Stimulated activated CD8-positive, alpha-beta memory T cell treated with anti-CD3 and anti-CD28 coated beads, Interleukin-12 subunit alpha, Interleukin-12 subunit beta, amount 100 ng/mL, for 1 hour (primary cell): ENCODE results near the gene CC2D1A.

Source experiments
- DNase-seq: peaks from one replicate; pipeline ENCODE4 v3.0.0-alpha.2; 2020; ENCODE audit warnings: low read depth

Gene CC2D1A

DNA sequence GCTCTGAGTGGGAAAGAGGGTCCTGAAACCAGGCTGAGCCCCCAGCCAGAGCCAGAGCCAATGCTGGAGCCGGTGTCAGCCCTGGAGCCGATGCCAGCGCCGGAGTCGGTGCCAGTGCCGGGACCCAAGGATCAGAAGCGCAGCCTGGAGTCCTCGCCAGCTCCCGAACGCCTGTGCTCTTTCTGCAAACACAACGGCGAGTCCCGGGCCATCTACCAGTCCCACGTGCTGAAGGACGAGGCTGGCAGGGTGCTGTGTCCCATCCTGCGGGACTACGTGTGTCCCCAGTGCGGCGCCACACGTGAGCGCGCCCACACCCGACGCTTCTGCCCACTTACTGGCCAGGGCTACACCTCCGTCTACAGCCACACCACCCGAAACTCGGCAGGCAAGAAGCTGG lies 28.7 kb upstream of the CC2D1A start:
- DNase-seq = no peak

DNA sequence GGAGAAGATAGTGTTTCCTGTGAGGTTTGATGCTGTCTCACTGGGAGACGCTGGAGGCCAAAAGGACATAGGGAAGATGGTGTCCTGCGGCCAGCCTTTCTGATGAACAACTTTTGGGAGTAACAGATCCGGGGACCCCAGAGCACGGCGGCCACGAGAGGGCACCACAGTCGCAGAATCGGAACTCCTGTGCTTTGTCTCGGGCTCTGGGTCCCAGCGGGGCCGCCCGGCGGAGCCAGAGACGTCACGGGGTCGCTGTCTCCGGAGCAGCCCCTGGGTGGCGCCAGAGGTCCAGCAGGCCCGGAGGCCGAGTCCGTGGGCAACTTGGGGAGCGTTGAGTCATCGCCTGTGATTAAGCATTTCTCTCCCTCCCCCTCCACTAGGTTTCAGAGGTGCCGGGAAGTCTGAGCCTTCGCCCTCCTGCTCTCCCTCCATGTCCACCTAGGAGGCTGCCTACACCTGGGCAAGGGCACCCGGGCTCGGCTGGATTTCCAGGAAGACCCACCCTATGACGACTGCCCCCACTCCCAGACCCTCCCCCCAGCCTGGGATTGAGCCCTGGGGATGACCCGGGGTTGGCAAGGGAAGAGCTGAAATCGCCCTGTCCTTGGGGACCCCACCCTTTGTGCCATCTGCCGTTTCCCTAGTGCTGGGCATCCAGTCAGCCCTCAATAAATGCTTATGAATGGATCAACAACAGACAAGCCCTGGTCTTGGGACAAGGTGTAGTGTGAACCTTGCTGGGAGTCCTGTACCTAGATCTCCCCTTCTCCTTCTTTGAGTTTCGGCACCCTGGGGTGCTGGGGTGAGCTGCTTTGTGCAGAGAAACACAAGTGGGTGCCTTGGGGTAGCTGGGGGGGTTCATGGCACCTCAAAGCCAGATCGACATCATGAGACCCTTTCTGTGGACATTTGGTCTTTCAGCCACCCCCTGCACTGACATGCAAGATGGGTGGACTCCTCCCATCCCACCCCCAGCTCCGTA lies 25.6 kb upstream of the CC2D1A start:
- DNase-seq = peak; percentile 98

DNA sequence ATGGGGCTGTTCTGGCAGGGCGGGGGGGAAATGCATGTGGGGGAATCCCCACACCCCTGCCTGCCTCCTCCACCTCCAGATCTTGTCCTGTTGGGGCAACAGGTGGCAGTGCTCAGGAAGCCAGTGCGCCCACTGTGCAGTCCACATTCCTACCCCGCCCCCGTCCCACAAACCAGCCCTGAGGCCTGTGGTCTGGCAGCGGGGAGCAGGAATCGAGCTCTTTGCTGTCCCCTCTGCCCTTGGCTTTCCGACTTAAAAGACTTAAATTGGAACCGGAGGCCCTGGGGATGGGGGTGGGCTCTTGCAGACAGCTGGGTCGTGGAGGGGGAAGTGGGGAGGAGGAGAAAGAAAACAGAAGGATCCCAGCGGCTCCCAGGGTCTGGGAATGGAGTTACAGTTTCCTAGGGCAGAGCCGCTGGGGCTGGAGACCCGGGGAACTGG lies 24.7 kb upstream of the CC2D1A start:
- DNase-seq = no peak

DNA sequence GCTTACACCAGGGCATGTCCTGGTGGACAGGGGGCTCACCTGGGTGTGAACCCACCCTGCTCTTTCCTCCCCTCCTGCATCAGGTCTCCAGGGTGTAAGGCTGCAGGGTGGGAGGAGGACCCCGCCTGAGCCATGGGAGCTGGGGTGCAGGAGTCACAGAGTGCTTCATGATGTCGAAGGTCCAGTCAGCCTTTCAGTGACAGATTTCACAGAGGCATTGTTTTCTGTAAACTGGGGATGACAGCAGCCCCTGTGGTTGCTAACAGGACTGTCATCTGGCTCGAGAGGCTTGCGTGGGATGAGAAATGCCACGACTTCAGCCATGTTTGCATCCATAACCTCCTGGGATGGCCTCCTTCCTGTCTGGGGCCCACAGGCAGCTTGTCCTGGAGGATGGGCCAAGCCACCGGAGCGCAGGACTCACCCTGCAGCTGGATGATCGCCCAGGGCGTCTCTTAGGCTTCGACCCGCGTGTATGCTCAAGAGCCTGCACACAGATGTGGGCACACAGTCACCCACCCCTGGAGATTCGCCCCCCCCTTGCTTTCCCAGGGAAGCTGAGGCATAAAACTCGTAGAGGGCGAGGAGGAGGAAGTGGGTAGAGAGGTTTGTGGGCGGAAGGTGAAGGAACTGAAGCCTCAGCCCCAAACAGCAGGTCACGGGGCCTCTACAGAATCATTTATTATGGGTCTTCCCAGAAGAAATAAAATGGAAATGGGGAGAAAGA lies 24.1 kb upstream of the CC2D1A start:
- no peak for DNase-seq

DNA sequence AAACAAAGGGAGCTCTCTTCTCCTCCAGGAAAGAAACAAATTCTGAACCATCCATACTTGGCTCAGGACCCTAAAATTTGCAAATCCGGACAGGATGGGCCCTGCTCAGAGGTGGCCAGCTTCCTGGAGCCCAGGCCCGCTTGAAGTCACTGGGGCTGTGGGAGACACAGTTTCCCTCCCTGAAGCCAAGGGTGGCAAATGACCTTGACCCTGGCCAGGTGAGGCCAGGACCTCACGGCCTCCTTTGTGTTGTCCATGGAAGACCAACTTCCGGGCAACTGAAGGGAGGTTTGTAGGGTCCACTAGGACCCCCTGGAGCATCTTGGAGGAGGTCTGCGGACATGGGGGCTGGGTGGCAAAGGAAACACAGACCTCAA lies 23.6 kb upstream of the CC2D1A start:
- no peak for DNase-seq

DNA sequence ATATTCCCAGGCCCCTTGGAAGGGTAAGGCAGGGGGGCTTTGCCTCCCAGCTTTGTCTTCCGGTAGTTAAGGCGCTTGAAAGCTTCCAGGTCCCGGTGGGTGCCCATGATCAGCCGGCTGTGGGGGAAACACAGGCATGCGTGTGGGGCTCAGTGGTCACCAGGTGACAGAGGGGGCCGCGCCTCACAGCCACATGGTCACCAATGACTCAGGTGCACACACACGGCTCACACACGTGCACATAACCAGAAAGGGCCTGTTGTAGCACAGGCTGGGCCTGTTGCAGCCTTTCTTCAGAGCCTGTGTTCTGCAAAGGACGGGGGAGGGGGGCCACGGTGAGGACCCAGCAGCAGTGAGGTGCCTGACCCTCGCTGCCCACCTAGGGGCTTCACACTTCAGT lies 23.2 kb upstream of the CC2D1A start:
- DNase-seq = no peak

DNA sequence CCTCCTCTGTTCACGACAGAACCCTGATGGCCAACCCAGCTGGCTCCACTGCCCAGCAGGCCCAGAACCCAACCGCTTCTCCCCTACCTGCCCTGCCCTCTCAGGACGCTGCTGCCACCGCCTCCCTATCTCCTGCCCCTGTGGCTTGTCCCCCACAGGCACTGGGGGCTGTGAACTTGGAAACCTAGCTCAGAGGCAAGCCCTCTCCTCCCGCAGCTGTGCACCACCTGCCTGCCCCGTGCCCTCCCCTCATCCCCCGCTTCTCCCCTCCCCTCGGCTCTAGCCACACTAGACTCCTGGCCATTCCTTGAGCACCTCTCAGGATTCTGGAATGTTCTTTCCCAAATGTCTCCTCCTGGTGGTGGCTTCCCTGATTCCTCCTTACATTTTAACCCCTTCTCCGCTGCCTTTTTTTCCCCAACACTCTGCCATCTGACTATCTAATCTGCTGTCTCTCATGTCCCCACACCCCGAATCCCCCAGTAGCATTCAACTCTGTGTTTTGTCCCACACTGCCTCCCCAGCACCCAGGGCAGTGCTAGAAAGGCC lies 22.4 kb upstream of the CC2D1A start:
- DNase-seq = no peak

DNA sequence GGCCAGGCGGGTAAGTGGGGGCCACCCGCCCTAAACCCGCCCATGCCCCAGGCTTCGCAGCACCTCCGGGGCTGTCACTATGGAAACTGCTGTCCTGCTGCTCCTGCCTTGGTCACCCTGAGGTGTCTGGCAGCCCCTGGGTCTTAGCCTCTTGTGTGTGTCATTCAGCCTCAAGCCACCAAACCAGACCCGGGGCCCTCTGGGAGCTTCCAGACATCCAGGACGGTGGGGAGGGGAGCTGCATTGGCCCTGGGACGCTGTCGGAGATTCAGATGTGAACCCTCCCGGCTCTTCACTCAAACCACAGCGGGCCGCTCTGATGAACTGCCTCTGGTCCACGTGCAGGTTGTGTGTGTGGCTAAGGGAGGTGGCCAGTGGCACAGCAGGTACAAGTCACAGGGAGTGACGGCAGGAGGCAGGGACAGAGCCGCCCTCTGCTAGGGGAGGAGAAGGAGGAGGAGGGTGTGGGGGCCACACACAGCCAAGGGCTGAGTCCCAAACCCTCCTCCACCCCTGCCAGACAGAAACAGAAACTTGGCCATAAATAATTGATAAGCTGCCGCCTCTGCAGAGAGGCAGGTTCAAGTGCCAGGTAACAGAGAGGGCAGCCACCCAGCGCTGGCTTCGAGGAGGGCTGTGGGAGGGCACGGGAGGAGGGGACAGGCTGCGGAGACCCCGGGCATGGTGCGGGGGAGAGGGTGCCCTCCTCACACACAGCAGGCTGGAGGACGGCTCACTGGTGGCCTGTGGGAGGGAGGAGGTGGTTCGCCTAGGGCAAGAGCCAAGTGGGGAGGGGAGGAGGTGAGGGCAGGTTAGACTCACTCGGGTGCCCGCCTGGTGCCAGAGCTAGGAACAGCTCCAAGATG lies 21.0 kb upstream of the CC2D1A start:
- no peak for DNase-seq

DNA sequence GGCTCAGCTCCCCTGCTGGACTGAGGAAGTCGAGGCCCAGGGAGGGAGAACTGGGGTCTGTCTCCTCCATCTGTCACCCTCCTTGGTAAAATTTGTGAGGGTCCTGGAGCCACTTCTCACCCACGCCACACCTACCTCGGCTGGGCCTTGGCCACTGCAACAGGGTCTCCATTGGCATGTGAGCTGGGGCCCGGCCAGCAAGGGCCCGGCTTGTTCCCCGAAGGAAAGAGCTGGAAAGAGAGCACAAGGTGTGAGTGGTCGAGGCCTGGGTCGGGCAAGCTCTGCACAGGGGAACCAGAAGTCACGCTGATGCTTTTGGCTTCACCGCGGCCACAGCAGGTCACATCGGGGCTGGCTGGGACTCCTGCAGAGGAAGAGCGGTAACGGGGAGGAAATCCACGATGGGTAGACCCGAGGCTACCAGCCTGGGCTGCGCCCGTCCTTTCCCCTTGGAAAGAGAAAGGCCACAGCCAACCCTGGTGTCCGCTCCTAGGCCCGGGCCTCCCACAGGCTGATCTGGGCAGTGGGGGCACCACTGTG lies 20.1 kb upstream of the CC2D1A start:
- no peak for DNase-seq

DNA sequence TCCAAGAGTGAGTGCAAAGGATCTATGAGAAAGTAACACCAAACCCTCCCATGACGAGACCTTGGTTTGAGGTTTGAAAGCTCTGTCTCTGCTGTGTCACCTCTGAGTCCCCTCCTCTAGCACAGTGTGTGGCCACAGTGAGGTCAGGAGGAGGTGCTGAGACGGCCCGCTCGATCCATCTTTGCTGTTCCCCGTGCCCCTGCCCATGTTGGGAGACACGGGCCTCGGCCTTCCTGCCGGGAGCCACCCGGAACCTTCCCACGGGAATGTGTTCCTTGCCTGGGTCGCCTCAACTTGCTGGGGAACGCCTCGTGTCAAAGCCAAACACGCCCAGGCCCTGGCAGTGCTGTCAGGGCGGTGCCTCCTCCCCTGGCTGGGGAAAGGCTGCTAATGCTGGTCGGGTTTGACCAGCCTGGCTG lies 19.0 kb upstream of the CC2D1A start:
- no peak for DNase-seq

DNA sequence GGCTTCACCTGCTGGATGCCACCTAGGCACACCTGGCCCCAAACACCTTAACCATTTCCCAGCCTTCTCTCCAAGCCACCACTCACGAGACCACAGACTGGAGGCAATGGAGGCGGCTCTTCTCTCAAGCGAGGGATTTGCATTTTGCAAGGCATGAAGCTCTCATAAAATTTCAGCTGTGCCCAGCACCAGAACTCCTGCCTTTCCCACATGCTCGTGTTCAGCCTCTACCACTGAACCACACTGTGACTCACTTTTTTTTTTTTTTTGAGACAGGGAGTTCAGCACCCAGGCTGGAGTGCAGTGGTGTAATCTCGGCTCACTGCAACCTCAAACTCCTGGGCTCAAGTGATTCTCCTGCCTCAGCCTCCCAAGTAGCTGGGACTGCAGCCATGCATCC lies 18.5 kb upstream of the CC2D1A start:
- DNase-seq = no peak

DNA sequence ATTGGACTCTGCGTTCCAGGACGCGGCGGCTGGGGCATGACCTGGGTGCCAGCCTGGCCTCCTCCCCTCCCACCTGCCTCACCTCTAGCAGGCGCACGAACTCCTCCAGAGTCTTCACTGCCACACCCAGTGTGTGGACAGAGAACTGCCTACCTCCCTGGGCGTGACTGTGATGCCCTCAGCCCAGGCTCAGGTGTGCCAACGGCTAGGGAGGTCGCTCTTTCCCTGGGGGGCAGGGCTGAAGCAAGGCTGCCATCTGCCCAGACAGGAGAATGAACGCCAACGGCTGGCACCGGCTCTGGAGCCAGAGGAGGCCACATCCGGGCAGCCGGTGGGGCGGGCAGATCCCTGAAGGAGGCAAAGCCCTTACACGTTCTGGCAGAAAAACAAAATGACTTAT lies 17.7 kb upstream of the CC2D1A start:
- no peak for DNase-seq

DNA sequence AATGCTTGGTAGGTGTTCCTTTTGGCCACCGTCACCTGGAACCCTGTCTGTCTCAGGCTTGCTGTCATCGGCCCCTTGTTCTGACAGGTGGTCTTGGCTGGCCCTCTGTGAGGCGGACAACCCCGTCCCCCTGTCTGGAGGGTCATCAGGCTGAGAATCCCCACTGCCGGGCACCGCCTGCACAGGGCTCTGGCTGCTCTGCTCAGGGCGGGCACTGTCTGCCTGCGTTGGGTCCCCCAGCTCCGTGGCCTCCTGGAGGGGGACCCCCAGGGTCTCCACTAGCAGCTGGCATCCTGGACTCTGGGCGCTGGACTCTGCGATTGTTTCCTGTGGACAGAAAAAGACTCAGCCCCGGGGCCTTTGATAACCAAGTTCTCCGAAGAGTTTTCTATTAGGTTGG lies 15.9 kb upstream of the CC2D1A start:
- no peak for DNase-seq

DNA sequence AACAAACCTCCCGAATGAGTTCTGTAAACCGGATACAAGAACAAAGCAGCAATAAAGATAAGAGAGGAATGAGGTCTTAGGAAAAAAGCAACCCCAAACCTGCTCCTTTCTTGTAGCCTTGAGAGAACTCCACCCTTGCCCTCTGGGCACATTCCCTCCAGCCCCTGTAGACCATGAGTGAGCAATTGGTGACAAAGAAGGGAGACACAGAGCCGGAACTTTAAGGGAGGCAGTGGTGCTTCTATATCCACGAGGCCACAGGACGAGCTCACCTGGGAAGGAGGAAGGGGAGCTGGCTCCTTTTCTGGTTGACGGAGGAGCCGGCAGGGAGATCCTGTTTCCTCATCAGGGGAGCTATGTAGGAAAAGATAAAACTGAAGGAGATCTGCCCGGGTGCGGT lies 13.1 kb upstream of the CC2D1A start:
- DNase-seq = no peak

DNA sequence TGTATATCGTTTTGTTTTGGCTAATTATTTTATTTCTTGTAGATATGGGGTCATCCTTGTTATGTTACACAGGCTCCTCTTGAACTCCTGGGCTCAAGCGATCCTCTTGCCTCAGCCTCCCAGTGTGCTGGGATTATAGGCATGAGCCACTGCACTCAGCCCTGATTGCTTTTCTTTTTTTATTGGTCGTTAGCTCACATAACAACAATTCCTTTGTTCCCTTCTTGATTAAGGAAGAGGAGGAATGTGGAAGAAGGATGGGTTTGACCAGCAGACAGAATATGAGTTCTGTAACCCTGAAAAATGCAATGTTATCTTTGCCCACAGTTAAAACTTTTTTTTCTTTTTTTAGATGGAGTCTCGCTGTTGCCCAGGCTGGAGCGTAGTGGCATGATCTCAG lies 11.4 kb upstream of the CC2D1A start:
- no peak for DNase-seq

DNA sequence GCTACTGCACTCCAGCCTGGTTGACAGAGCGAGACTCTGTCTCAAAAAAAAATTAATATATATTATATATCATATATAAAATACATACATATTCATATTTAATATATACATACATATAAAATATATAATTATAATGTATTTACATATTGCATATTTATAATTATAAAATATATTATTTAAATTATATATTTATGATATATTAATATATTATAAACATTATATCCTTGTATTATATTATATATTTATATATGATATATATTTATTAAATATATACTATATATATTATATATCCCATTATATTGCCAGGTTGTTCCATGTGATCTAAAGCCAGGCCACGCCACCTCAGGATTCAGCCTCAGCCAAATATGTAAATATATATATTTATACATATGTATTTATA lies 9.8 kb upstream of the CC2D1A start:
- no peak for DNase-seq

DNA sequence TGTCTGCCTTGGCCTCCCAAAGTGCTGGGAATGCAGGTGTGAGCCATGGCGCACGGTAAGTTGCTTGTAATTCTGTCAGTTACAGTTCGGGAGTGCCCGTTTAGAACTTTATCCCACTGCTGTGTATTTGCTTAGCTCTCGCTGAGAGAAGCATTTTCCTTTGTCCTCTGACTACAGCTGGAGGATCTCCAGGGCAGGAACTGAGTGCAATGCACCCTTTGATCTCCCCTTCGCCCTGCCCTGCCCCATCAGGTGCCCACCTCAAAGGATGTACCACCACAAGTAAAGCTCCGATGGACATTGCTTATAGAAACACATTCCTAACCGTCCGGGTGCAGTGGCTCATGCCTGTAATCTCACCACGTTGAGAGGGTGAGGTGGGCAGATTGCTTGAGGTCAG lies 6.6 kb upstream of the CC2D1A start:
- no peak for DNase-seq

DNA sequence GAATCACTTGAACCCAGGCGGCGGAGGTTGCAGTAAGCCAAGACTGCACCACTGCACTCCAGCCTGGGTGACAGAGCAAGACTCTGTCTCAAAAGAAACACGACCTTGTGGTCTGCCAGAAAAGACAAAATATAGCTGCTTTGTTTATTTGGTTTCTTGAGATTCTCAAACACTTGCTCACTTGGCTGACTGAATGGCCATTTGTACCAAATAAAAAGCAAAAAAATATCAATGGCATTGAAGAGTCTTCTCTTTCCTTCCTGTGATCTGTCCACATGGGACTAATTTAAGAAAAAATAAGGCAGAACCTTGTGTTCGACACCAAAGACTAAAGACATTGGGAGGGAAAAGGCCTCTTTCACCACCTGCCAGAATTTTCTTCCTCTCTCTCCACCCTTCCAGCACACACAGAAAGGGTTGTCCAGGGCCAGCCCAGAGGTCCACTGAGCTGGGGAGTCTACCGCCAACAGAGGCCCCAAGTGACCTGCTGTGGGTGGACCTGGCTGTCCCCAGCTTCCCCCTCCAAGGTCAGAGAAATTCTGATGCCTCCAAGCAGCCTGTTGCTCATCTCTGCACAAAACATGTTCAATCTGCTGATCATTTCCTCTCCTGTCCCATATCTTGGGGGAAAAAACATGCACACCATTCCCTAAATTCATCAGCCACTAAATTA lies 6.0 kb upstream of the CC2D1A start:
- no peak for DNase-seq

DNA sequence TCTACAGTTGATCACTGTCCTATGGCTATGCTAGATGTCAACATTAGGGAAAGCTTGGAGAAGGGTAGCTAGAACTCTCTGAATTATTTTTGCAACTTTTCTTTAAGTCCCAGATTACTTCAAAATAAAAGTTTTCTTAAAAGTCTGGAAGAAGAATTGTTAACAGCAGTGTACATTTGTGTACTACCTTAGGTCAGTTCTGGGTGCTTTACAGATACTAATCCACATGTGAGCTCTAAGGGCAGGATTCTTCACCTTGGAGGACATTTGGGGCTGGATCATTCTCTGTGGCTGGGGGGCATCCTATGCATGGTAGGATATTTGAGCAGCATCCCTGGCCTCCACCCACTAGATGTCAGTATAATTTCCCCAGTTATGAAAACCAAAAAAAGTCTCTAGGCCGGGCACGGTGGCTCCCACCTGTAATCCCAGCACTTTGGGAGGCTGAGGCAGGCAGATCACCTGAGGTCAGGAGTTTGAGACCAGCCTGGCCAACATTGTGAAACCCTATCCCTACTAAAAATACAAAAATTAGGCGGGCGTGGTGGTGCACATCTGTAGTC lies 2.9 kb upstream of the CC2D1A start:
- no peak for DNase-seq

DNA sequence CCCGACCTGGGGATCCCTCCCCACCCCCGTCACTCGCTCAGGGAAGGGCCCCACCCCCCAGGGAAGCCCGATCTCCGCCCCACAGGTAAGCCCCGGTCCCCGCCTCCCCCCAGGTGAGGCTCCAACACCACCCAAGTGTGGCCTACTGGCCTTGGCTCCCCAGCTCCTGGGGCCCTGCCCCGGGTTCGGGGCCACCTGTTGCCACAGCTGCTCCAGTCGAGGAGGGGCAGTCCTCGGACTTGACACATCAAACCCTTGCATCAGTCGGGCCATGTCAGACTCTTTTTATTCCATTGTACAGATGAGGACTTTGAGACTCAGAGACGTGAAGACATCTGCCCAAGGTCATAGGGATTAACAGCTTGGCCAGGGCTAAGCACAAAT lies 512 bp downstream of the CC2D1A start:
- no peak for DNase-seq

DNA sequence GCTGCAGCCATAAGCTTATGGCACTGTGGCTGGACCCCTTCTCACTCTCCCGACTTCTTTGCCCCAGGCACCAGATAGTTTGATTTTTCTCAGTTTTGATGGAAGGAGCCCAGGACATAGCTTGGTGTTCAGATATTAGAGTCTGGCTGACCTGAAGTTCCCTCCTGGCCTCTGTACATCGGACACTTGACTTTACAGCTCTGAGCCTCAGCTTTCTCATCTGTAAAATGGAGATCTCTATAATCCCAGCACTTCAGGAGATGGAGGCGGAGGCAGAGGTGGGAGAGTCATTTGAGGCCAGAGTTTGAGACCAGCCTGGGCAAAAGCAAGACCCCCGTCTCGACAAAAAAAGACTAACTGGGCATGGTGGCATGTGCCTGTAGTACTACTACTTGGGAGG lies 909 bp downstream of the CC2D1A start:
- DNase-seq = no peak
